ENCODE data around the gene TNFRSF13B. TPM values are rescaled to one million over a fixed set of nuclear protein-coding genes. Genes with fewer than 3 reads are reported as not detected.

The TNFRSF13B gene
- polyA plus RNA-seq, 1 of the 3 experiments (the other 2 are of a cell fraction) = not detected

GRCh38 chr17:16910341-16910740, 61.6 kb downstream of the TNFRSF13B start:
- no peaks in the 10 kb centered on the region for H3K9me2 ChIP-seq
- H3K36me3 ChIP-seq (replicated peaks in 1 of 2; ENCODE audit: control insufficient read depth in 1 of 2, insufficient read depth in 2 of 2, low read length in 1 of 2) = no peaks in the 10 kb centered on the region
- H3K9ac ChIP-seq = no peak overlapping the region
- no peak for DNase-seq
- no peaks in the 10 kb centered on the region for H4K20me1 ChIP-seq (ENCODE audit: insufficient read depth)
- no peak overlapping the region for H3K4me3 ChIP-seq (ENCODE audit: low read depth in 2 of 2, low read length in 1 of 2)
- no peaks in the 10 kb centered on the region for H3K9me3 ChIP-seq
- 54% methylated on average over 8 of the region's 8 CpGs for WGBS (ENCODE audit: low lambda C conversion rate)
- H3K27me3 ChIP-seq (ENCODE audit: insufficient read depth) = peaks cover 54% of the 10 kb centered on the region
- H3K4me2 ChIP-seq = no peak overlapping the region
- H3K79me2 ChIP-seq (ENCODE audit: insufficient read depth) = no peaks in the 10 kb centered on the region
- no peak overlapping the region for H3K27ac ChIP-seq (ENCODE audit: low read depth in 2 of 2, low read length in 1 of 2)
- H3F3A ChIP-seq (replicated peaks; ENCODE audit: insufficient read depth) = peaks cover 10% of the 10 kb centered on the region
- no peaks in the 10 kb centered on the region for H3K4me1 ChIP-seq (ENCODE audit: control insufficient read depth in 1 of 2, insufficient read depth in 2 of 2, low read depth in 1 of 2, low read length in 1 of 2)
- TF ChIP-seq IRF3 (IDR thresholded peaks at IDR 0.05; ENCODE audit: low read depth, low read length) (no peak), YY1 (IDR thresholded peaks at IDR 0.05; ENCODE audit: low read depth) (no peak), TEAD4 (IDR thresholded peaks at IDR 0.05; ENCODE audit: borderline replicate concordance, insufficient read depth) (no peak), PBX3 (IDR thresholded peaks at IDR 0.05) (no peak), SIN3A (IDR thresholded peaks at IDR 0.05; ENCODE audit: borderline replicate concordance, low read depth, low read length) (no peak), EZH2phosphoT487 (IDR thresholded peaks at IDR 0.05; ENCODE audit: borderline replicate concordance, low read depth) (no peak), RCOR1 (IDR thresholded peaks at IDR 0.05; ENCODE audit: low read length) (no peak)
- no peak overlapping the region for H2AFZ ChIP-seq (ENCODE audit: low read depth)
- POLR2A ChIA-PET = no interaction called here
- CTCF ChIA-PET = no interaction called here

- Histone ChIP-seq H3K36me3 (replicated peaks in 1 of 2; ENCODE audit: control insufficient read depth in 1 of 2, insufficient read depth in 2 of 2, low read length in 1 of 2) (no peaks in the 10 kb centered on the region), H3K4me3 (ENCODE audit: low read depth in 2 of 2, low read length in 1 of 2) (no peak overlapping the region), H3K9ac (no peak overlapping the region), H3K4me1 (ENCODE audit: control insufficient read depth in 1 of 2, insufficient read depth in 2 of 2, low read depth in 1 of 2, low read length in 1 of 2) (no peaks in the 10 kb centered on the region), H4K20me1 (ENCODE audit: insufficient read depth) (no peaks in the 10 kb centered on the region), H3K9me2 (no peaks in the 10 kb centered on the region), H3K79me2 (ENCODE audit: insufficient read depth) (no peaks in the 10 kb centered on the region), H3K4me2 (no peak overlapping the region), H3K27ac (ENCODE audit: low read depth in 2 of 2, low read length in 1 of 2) (no peak overlapping the region), H3K9me3 (no peaks in the 10 kb centered on the region), H3K27me3 (ENCODE audit: insufficient read depth) (peaks cover 47% of the 10 kb centered on the region), H3F3A (replicated peaks; ENCODE audit: insufficient read depth) (peaks cover 14% of the 10 kb centered on the region), H2AFZ (ENCODE audit: low read depth) (no peak overlapping the region)
- no peak for DNase-seq
- ChIA-PET CTCF (no interaction called here), POLR2A (no interaction called here)
- WGBS (ENCODE audit: low lambda C conversion rate) = 49% methylated on average over 13 of the region's 13 CpGs
- no peak for TF ChIP-seq FOXM1 (IDR thresholded peaks at IDR 0.05; ENCODE audit: low read depth)
- no peak for TF ChIP-seq USF1 (IDR thresholded peaks at IDR 0.05; ENCODE audit: borderline replicate concordance, low read depth)
- no peak for TF ChIP-seq SIN3A (IDR thresholded peaks at IDR 0.05; ENCODE audit: borderline replicate concordance, low read depth, low read length)
- no peak for TF ChIP-seq MXI1 (IDR thresholded peaks at IDR 0.05; ENCODE audit: low read depth, low read length)
- no peak for TF ChIP-seq USF2 (IDR thresholded peaks at IDR 0.05; ENCODE audit: borderline replicate concordance, low read depth, low read length)
- no peak for TF ChIP-seq GABPA (IDR thresholded peaks at IDR 0.05; ENCODE audit: low read depth)
- TF ChIP-seq JUND (IDR thresholded peaks at IDR 0.05) = no peak
- no peak for TF ChIP-seq ELF1 (IDR thresholded peaks at IDR 0.05)
- no peak for TF ChIP-seq TEAD4 (IDR thresholded peaks at IDR 0.05; ENCODE audit: borderline replicate concordance, insufficient read depth)
- TF ChIP-seq PBX3 (IDR thresholded peaks at IDR 0.05) = no peak
- TF ChIP-seq EZH2phosphoT487 (IDR thresholded peaks at IDR 0.05; ENCODE audit: borderline replicate concordance, low read depth) = no peak
- no peak for TF ChIP-seq TCF12 (IDR thresholded peaks at IDR 0.05)
- TF ChIP-seq GATA2 (CRISPR knock-in tag; IDR thresholded peaks at IDR 0.05) = no peak
- TF ChIP-seq RAD21 (IDR thresholded peaks at IDR 0.05; ENCODE audit: low read length) = no peak
- no peak for TF ChIP-seq RCOR1 (IDR thresholded peaks at IDR 0.05; ENCODE audit: low read length)
- TF ChIP-seq SMC3 (IDR thresholded peaks at IDR 0.05; ENCODE audit: low read depth, low read length) = no peak
- TF ChIP-seq MAX (IDR thresholded peaks at IDR 0.05; ENCODE audit: low read depth) = no peak
- TF ChIP-seq CHD2 (IDR thresholded peaks at IDR 0.05; ENCODE audit: low read length, partially characterized antibody) = no peak
These were observed 62.3 kb downstream of the TNFRSF13B start for GRCh38 chr17:16909472-16910246.
